Hematopoietic multipotent progenitor cell treated with erythropoietin and hydrocortisone succinate and interleukin-3 and kit ligand, for 8 days (in vitro differentiated cells): Measurements from ENCODE around the gene OR10G2.
"Not testable (repeated sequence)": the region's sequence is repeated elsewhere in the genome, so short reads cannot be mapped to it uniquely, and the experiment has no call there.

Experiments
- DNase-seq: peaks from one replicate; pipeline ENCODE4 v3.0.0-alpha.2; 2015

OR10G2 gene

GRCh38 chr14:21634840-21635239, at the start of gene OR10G2:
Gene OR10G2, minus strand, starts transcription at chr14:21634940. Its CDS starts 98 bp downstream, at chr14:21634842.
- no peak for DNase-seq

GRCh38 chr14:21680072-21680471, 45.3 kb upstream of the OR10G2 start:
- DNase-seq: no peak

GRCh38 chr14:21675566-21675965, 40.8 kb upstream of the OR10G2 start:
- no peak for DNase-seq

- DNase-seq: no peak
These were observed 39.0 kb upstream of the OR10G2 start, which contains the start of gene OR4E1 for GRCh38 chr14:21673718-21674117. Gene OR4E1, minus strand, starts transcription at chr14:21673818. Its CDS starts 2,883 bp downstream, at chr14:21670935.

- no peak for DNase-seq
These were observed 37.4 kb upstream of the OR10G2 start for GRCh38 chr14:21672116-21672515.

DNA sequence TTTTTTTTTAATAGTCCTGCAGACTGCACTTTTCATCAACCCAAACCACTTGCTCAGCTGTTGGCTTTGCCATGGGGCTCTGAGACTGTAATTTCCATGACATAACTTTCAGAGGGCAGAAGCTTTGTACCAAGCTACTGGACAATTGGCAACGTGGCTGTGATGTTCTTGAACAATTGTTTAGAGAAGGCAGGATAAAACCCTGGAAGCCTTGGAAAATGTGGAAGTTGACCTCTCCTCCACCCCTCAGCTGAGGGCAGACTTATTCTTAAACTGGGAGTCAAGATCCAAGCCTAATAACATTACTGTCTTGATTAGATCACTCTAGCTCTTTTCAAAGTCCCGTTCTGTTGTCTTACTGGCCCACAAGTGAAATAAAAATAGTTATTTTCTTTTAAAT, 36.6 kb upstream of the OR10G2 start:
- DNase-seq: no peak

DNA sequence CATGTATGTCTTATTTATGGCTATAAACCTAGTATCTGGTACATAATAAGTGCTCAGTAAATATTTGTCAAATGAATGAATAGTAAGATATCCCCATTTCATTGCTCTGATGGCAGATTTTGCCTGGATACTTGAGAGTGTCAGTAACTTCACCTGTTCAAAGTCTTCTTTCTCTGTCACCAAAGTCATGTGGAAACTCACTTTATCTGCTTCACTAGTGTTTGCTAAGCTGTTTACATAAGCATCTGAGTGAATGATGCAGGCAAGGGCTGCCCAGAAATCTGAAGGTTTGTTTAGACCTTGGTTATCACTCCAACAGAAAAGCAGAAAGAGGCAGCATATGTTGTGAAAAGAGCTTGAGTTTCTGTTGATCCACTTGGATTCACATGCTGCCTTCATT, 34.5 kb upstream of the OR10G2 start:
- DNase-seq: no peak

DNA sequence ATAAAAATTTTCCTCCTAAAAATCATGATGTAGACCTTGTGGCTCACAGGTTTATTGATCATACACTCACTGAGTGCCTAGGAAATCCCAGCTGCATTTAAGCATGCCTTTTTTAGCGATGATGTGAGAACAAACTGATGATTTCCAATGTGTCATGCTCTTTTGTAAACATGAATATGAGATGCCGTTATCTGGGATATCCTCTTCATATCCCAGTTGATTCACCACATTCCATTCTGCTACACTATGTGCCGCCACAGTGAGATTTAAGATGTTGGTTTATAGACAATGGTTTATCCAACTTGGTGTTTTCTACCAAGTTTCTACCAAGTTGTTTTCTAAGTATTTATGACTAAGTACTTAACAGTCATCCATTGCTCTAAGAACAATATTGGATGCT, 33.6 kb upstream of the OR10G2 start:
- DNase-seq: no peak

DNA sequence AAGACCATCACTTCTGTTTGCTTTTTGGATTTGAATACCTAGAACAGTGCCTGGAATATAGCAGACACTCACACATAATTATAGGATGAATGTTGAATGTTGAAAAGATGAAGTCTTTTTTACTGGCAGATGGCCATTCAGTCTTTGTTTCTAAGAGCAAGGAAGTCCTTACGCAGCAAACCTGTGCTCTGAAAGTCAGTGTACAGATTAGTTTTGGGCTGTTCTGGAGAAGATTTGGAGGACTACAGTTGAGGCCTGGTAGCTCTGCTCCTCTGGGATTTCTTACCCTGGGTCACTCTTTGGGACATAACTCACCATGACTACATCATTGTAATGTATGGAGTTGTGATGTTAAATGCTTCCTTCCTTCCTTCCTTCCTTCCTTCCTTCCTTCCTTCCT, 22.2 kb upstream of the OR10G2 start:
- no peak for DNase-seq

DNA sequence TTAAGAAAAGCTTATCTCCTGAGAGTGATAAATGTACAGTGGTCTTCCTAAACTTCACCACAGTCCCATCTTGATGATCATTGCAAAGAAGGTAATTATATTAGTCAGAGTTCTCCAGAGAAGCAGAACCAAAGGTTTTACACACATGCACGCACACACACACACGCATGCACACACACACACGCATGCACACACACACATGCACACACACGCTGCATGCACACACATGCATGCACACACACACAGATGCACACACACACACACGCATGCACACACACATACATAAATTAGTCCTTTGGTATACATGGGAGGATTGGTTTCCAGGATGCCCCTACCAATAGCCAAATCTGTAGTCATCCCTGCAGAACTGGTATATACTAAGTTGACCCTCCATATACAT, 19.5 kb upstream of the OR10G2 start:
- DNase-seq: no peak

- DNase-seq: no peak
These were observed 18.7 kb upstream of the OR10G2 start, which contains the start of gene OR4E2 for GRCh38 chr14:21653331-21653885. Gene OR4E2, plus strand, starts transcription at chr14:21653835. Its CDS starts 11,248 bp downstream, at chr14:21665083.

GRCh38 chr14:21652209-21652808, 17.6 kb upstream of the OR10G2 start:
- no peak for DNase-seq

- DNase-seq: peak; percentile 5
These were observed 12.6 kb upstream of the OR10G2 start for GRCh38 chr14:21647380-21647779.

DNA sequence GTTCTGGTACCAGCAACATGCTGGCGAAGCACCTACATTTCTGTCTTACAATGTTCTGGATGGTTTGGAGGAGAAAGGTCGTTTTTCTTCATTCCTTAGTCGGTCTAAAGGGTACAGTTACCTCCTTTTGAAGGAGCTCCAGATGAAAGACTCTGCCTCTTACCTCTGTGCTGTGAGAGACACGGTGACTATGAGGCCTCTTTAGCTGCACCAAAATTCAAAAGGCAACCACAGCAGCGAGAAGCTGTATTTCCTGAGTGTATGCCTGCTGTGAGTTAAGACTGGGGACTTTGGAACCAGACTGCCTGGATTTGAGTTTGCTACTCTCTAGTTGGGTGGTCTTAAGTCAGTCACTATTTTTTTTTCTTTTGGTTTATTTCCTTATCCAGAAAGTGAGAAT, 8.7 kb upstream of the OR10G2 start:
- no peak for DNase-seq

DNA sequence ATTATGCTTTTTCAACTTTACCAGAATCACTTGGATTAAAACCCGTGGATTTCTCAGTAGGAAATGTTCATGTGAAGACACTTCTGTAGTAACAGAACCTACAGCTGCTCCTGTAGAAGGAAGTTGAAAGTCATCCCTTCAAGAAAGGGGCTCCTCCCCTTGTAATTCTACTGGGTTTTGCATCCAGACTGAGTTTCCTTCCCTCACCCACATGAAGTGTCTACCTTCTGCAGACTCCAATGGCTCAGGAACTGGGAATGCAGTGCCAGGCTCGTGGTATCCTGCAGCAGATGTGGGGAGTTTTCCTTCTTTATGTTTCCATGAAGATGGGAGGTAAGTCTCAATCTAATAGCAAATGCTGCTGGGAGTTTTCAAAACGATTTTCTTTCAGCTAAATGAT, 7.9 kb upstream of the OR10G2 start:
- DNase-seq: no peak

- no peak for DNase-seq
These were observed 3.7 kb downstream of the OR10G2 start for GRCh38 chr14:21631084-21631483.

GRCh38 chr14:21630503-21630902, 4.2 kb downstream of the OR10G2 start:
- DNase-seq: not testable (repeated sequence)

DNA sequence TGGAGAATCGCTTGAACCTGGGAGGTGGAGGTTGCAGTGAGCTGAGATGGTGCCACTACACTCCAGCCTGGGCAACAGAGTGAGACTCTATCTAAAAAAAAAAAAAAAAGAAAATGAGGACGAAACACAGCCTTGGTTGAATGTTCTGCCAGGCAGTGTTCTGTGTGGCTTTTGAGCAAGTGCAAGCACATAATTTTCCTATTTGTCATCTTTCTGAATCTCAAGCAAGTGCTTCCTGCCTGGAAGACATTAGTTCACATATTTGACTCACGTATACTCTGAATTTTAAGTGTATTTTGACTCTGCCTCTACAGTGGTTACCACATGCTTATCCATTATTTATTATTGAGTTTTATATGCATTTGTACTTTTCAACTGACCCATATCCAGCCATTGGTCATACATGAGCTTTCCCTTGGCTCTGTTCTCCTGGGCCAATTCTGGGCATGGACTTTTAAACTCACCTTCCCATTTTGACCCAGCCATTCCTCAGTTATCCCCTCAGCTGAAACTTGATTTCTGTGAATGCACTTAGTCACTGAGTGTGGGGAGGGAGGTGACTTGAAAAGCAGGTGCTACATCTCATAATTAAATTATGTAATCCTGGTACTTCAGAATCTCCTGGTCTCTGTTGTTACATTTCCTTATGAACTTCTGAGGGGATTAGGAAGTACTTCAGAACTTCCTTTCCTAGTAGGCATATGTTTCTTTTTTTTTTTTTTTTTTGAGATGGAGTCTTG, 8.1 kb downstream of the OR10G2 start:
- DNase-seq: no peak

DNA sequence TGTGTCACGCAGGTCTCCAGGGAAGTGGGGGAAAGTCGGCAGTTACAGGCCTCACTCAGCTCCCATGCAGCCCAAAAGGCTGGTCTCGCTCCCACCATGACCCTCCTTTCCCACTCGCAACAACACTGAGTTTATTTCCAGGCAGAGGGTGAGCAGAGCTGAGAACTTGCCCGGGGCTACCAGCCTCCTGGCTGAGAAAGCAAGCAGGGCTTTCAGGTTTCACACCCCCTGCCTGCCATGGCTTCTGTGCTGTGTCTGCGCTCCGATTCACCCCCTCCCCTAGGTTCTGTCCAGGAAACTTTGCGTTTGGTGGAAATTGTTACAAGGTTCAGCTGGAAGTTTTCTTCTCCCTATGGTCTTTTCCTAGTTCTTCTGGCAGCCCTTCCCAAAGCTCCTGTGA, 17.1 kb downstream of the OR10G2 start:
- no peak for DNase-seq

DNA sequence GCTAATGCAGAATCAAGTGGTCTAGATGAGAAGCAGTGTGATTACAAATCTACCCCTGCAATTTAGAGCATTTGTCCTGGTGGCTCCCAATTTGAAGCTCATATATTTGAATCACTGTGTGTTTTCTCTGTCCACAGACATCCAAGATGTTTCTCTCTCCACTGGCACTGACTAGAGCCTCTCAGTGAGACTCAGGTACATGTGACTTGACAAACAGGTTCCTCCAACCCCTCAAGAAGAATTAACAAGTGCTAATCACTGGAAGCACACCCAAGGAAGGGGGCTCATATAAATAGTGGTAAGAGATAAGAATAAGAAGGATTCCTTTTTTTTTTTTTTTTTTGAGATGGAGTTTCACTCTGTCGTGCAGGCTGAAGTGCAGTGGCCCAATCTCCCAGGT, 20.5 kb downstream of the OR10G2 start:
- no peak for DNase-seq

- no peak for DNase-seq
These were observed 22.4 kb downstream of the OR10G2 start for GRCh38 chr14:21612324-21612723.

GRCh38 chr14:21602181-21602580, 32.6 kb downstream of the OR10G2 start:
- not testable (repeated sequence) for DNase-seq

DNA sequence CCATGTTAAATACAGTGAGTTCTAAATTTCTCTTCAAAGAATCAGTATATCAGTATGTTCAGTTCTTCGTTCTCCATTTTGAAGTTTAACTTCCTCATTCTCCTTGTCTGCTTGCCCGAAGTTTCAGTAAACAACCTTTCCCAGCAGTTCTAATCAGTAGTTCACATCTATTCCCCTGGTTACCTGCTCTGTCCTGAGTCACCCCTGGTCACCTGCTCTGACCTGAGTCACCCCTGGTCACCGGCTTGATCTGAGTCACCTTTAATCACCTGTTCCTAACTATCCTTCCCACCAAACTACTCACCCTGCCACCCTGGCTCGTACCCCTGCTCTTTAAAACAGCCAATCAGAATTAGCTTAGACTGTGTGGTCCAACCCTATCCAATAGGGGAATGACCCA, 45.4 kb downstream of the OR10G2 start:
- no peak for DNase-seq
